WTC11 (cell line): ENCODE data around the gene CCBE1.

ENCODE experiments used
- ATF1 ChIP-seq: sonication (generic); formaldehyde crosslinking; IDR thresholded peaks from 2 replicates; pipeline ENCODE4 v1.8.1; 2023; ENCODE audit warnings: mild to moderate bottlenecking, moderate library complexity, missing genetic modification reagents
- CREB1 ChIP-seq: sonication (generic); formaldehyde crosslinking; IDR thresholded peaks from 2 replicates; pipeline ENCODE4 v1.8.0; 2023; ENCODE audit warnings: mild to moderate bottlenecking, missing genetic modification reagents
- NFYB ChIP-seq: sonication (generic); formaldehyde crosslinking; conservative IDR thresholded peaks from 2 replicates; pipeline ENCODE4 v1.8.0; 2022; ENCODE audit warnings: low read depth, missing genetic modification reagents
- ZNF121 ChIP-seq: sonication (generic); formaldehyde crosslinking; IDR thresholded peaks from 2 replicates; pipeline ENCODE4 v1.8.0; 2023; ENCODE audit warnings: missing genetic modification reagents
- ZNF416 ChIP-seq: fragments of 250-450 bp; sonication (Bioruptor Pico); IDR thresholded peaks from 2 replicates; pipeline ENCODE4 v1.9.0; 2021; ENCODE audit warnings: mild to moderate bottlenecking, inconsistent platforms
- TF ChIP-seq, protein P1 (sequence below): fragments of 200-600 bp; IDR thresholded peaks from 2 replicates; pipeline ENCODE4 v1.8.0; 2022; ENCODE audit warnings: antibody characterized with exemption
- TF ChIP-seq, protein P2 (sequence below): sonication (generic); formaldehyde crosslinking; IDR thresholded peaks from 2 replicates; pipeline ENCODE4 v1.8.1; 2023; ENCODE audit warnings: mild to moderate bottlenecking, missing genetic modification reagents, moderate library complexity
- TF ChIP-seq, protein P3 (sequence below): sonication (generic); formaldehyde crosslinking; conservative IDR thresholded peaks from 2 replicates; pipeline ENCODE4 v1.8.1; 2022; ENCODE audit warnings: mild to moderate bottlenecking, missing genetic modification reagents
- TF ChIP-seq, protein P4 (sequence below): sonication (generic); formaldehyde crosslinking; IDR thresholded peaks from 2 replicates; pipeline ENCODE4 v1.8.1; 2023; ENCODE audit warnings: mild to moderate bottlenecking, missing genetic modification reagents, moderate library complexity
- TF ChIP-seq, protein P5 (sequence below): sonication (generic); formaldehyde crosslinking; IDR thresholded peaks from 2 replicates; pipeline ENCODE4 v1.8.0; 2022; ENCODE audit warnings: mild to moderate bottlenecking, missing genetic modification reagents
- TF ChIP-seq, protein P6 (sequence below): sonication (generic); formaldehyde crosslinking; IDR thresholded peaks from 2 replicates; pipeline ENCODE4 v1.8.0; 2023; ENCODE audit warnings: missing genetic modification reagents, mild to moderate bottlenecking, borderline replicate concordance
- TF ChIP-seq, protein P7 (sequence below): sonication (generic); formaldehyde crosslinking; IDR thresholded peaks from 2 replicates; pipeline ENCODE4 v1.8.0; 2023; ENCODE audit warnings: mild to moderate bottlenecking, missing genetic modification reagents

DNA sequence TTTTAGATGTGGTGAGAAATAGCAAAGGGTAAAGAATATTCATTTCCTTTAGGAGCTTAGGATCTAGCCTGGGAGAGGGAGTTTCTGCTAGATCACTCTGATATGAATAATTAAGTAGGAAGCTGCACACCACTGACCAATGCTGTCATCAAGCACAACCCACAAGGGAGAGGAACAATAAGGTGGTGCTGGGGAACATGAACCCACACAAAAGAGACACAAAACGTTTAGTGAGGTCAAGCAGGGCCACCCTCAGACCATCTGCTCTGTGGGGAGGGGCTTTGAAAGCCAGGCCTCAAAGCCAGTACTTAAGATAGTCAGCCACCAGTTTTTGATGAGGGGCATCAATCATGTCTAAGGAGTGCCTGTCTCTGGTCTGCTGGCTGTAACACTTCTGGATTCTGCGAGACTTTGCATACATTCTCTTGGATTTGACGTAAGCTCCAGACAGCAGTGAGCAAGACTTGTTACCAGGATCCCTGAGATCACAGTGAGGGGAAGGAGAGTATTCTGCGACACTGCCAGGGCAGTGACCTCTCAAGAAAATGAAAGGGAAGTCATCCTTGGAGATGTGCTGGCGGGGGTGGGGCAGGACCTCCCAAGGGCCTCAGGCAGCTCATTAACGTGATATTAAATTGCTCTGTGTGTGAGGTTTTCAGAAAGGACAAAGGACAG lies 127.0 kb downstream of the CCBE1 start:
- TF ChIP-seq, protein P1, sequence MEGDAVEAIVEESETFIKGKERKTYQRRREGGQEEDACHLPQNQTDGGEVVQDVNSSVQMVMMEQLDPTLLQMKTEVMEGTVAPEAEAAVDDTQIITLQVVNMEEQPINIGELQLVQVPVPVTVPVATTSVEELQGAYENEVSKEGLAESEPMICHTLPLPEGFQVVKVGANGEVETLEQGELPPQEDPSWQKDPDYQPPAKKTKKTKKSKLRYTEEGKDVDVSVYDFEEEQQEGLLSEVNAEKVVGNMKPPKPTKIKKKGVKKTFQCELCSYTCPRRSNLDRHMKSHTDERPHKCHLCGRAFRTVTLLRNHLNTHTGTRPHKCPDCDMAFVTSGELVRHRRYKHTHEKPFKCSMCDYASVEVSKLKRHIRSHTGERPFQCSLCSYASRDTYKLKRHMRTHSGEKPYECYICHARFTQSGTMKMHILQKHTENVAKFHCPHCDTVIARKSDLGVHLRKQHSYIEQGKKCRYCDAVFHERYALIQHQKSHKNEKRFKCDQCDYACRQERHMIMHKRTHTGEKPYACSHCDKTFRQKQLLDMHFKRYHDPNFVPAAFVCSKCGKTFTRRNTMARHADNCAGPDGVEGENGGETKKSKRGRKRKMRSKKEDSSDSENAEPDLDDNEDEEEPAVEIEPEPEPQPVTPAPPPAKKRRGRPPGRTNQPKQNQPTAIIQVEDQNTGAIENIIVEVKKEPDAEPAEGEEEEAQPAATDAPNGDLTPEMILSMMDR = no peak
- TF ChIP-seq, protein P2, sequence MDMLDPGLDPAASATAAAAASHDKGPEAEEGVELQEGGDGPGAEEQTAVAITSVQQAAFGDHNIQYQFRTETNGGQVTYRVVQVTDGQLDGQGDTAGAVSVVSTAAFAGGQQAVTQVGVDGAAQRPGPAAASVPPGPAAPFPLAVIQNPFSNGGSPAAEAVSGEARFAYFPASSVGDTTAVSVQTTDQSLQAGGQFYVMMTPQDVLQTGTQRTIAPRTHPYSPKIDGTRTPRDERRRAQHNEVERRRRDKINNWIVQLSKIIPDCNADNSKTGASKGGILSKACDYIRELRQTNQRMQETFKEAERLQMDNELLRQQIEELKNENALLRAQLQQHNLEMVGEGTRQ (CRISPR knock-in tag) = no peak
- TF ChIP-seq, protein P3, sequence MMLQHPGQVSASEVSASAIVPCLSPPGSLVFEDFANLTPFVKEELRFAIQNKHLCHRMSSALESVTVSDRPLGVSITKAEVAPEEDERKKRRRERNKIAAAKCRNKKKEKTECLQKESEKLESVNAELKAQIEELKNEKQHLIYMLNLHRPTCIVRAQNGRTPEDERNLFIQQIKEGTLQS = no peak
- TF ChIP-seq, protein P4, sequence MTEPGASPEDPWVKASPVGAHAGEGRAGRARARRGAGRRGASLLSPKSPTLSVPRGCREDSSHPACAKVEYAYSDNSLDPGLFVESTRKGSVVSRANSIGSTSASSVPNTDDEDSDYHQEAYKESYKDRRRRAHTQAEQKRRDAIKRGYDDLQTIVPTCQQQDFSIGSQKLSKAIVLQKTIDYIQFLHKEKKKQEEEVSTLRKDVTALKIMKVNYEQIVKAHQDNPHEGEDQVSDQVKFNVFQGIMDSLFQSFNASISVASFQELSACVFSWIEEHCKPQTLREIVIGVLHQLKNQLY (CRISPR knock-in tag) = no peak
- TF ChIP-seq NFYB (CRISPR knock-in tag) = no peak
- TF ChIP-seq, protein P5, sequence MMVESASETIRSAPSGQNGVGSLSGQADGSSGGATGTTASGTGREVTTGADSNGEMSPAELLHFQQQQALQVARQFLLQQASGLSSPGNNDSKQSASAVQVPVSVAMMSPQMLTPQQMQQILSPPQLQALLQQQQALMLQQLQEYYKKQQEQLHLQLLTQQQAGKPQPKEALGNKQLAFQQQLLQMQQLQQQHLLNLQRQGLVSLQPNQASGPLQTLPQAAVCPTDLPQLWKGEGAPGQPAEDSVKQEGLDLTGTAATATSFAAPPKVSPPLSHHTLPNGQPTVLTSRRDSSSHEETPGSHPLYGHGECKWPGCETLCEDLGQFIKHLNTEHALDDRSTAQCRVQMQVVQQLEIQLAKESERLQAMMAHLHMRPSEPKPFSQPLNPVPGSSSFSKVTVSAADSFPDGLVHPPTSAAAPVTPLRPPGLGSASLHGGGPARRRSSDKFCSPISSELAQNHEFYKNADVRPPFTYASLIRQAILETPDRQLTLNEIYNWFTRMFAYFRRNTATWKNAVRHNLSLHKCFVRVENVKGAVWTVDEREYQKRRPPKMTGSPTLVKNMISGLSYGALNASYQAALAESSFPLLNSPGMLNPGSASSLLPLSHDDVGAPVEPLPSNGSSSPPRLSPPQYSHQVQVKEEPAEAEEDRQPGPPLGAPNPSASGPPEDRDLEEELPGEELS = no peak
- TF ChIP-seq, protein P6, sequence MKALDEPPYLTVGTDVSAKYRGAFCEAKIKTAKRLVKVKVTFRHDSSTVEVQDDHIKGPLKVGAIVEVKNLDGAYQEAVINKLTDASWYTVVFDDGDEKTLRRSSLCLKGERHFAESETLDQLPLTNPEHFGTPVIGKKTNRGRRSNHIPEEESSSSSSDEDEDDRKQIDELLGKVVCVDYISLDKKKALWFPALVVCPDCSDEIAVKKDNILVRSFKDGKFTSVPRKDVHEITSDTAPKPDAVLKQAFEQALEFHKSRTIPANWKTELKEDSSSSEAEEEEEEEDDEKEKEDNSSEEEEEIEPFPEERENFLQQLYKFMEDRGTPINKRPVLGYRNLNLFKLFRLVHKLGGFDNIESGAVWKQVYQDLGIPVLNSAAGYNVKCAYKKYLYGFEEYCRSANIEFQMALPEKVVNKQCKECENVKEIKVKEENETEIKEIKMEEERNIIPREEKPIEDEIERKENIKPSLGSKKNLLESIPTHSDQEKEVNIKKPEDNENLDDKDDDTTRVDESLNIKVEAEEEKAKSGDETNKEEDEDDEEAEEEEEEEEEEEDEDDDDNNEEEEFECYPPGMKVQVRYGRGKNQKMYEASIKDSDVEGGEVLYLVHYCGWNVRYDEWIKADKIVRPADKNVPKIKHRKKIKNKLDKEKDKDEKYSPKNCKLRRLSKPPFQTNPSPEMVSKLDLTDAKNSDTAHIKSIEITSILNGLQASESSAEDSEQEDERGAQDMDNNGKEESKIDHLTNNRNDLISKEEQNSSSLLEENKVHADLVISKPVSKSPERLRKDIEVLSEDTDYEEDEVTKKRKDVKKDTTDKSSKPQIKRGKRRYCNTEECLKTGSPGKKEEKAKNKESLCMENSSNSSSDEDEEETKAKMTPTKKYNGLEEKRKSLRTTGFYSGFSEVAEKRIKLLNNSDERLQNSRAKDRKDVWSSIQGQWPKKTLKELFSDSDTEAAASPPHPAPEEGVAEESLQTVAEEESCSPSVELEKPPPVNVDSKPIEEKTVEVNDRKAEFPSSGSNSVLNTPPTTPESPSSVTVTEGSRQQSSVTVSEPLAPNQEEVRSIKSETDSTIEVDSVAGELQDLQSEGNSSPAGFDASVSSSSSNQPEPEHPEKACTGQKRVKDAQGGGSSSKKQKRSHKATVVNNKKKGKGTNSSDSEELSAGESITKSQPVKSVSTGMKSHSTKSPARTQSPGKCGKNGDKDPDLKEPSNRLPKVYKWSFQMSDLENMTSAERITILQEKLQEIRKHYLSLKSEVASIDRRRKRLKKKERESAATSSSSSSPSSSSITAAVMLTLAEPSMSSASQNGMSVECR (CRISPR knock-in tag) = no peak
- TF ChIP-seq ATF1 (CRISPR knock-in tag) = no peak
- TF ChIP-seq, protein P7, sequence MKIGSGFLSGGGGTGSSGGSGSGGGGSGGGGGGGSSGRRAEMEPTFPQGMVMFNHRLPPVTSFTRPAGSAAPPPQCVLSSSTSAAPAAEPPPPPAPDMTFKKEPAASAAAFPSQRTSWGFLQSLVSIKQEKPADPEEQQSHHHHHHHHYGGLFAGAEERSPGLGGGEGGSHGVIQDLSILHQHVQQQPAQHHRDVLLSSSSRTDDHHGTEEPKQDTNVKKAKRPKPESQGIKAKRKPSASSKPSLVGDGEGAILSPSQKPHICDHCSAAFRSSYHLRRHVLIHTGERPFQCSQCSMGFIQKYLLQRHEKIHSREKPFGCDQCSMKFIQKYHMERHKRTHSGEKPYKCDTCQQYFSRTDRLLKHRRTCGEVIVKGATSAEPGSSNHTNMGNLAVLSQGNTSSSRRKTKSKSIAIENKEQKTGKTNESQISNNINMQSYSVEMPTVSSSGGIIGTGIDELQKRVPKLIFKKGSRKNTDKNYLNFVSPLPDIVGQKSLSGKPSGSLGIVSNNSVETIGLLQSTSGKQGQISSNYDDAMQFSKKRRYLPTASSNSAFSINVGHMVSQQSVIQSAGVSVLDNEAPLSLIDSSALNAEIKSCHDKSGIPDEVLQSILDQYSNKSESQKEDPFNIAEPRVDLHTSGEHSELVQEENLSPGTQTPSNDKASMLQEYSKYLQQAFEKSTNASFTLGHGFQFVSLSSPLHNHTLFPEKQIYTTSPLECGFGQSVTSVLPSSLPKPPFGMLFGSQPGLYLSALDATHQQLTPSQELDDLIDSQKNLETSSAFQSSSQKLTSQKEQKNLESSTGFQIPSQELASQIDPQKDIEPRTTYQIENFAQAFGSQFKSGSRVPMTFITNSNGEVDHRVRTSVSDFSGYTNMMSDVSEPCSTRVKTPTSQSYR (CRISPR knock-in tag) = no peak
- no peak for TF ChIP-seq ZNF416 (CRISPR knock-in tag)
- TF ChIP-seq CREB1 = no peak
- no peak for TF ChIP-seq ZNF121 (CRISPR knock-in tag)
